ENCODE data around the gene MIGA2. TPM values are rescaled to one million over a fixed set of nuclear protein-coding genes. Genes with fewer than 3 reads are reported as not detected.
"Not testable (repeated sequence)": the region's sequence is repeated elsewhere in the genome, so short reads cannot be mapped to it uniquely, and the experiment has no call there.

MIGA2 gene
- total RNA-seq, 1 experiment from 2014 or later = 10.2 TPM

DNA sequence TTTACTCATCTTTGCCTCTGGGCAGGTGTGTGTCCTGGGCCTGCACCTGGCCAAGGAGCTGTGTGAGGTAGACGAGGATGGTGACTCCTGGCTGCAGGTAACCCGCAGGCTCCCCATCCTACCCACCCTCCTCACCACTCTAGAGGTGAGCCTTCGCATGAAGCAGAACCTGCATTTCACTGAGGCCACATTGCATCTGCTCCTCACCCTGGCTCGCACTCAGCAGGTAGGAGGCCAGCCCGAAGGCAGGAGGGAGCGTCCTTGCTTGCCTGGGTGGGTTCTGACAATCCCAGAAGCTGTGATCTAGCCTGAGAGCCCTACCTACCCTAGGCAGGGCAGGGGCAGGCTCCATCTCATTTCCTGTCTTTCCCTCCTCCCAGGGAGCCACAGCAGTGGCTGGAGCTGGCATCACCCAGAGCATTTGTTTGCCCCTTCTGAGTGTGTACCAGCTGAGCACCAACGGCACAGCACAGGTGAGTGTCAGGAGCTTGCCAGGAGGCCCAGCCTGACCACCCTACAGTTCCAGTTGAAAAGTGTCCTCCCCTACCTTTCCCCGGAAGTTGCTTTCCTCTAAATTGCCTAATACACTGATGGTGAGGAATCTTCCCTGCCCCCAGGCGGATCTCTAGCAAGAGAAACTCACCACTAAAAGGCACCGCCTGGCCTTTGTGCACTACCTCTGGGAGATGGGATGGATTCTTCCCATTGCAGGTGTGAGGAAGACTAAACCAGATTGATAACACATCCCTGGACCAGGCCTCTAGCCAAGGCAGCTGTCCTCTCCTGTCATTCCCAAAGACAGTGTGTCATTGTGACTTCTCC is 34.7 kb upstream of the MIGA2 start:
- Histone ChIP-seq H3K4me2 (ENCODE audit: low read depth, low read length, poor library complexity, severe bottlenecking) (no peak overlapping the region), H3K36me3 (ENCODE audit: insufficient read depth, low read length) (peaks cover 45% of the 10 kb centered on the region)

DNA sequence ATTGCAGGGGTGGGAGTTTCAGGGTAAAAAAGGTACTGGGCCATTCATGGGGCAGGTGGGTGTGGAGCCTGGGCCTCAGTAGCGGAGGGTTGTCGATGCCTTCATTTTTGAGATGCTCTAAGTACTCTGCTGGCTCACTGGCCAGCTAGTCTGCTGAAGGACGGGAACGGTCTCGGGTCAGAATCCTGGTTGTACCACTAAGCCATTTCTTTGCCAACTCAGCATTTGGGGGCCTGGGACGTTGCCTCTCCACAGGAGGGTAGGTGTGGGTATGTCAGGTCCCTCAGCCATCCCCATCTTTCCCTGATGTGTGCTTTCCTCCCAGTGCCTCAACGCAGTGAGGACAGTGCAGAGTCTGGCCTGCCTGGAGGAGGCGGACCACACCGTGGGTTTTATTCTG is 33.4 kb upstream of the MIGA2 start:
- Histone ChIP-seq H3K36me3 (ENCODE audit: insufficient read depth, low read length) (peaks cover 44% of the 10 kb centered on the region), H3K4me3 (ENCODE audit: low read length) (no peak overlapping the region), H4K20me1 (ENCODE audit: insufficient read depth, low read depth, low read length) (peaks cover 5% of the 10 kb centered on the region; the same call in 1 of the 2 replicates), H3K27me3 (ENCODE audit: low read length) (no peaks in the 10 kb centered on the region), H3K9me2 (replicated peaks; ENCODE audit: insufficient read depth, low read length) (no peaks in the 10 kb centered on the region), H3K79me2 (ENCODE audit: low read length) (no peaks in the 10 kb centered on the region), H3K9me3 (ENCODE audit: low read length) (no peaks in the 10 kb centered on the region), H3K9ac (ENCODE audit: low read length) (no peak overlapping the region), H3K27ac (ENCODE audit: low read length) (no peak overlapping the region), H2AFZ (ENCODE audit: low read length) (no peak overlapping the region), H3K4me2 (ENCODE audit: low read depth, low read length, poor library complexity, severe bottlenecking) (no peak overlapping the region), H3K4me1 (ENCODE audit: low read length) (peaks cover 5% of the 10 kb centered on the region; the same call in 1 of the 2 replicates)
- no peak for DNase-seq

More for the DNA sequence above, 34.7 kb upstream of the MIGA2 start:
- Histone ChIP-seq H3K4me1 (ENCODE audit: low read length) (peaks cover 5% of the 10 kb centered on the region; the same call in 1 of the 2 replicates), H3K4me3 (ENCODE audit: low read length) (no peak overlapping the region), H3K27ac (ENCODE audit: low read length) (no peak overlapping the region), H3K79me2 (ENCODE audit: low read length) (no peaks in the 10 kb centered on the region), H4K20me1 (ENCODE audit: insufficient read depth, low read depth, low read length) (no peaks in the 10 kb centered on the region), H3K9me3 (ENCODE audit: low read length) (no peaks in the 10 kb centered on the region), H2AFZ (ENCODE audit: low read length) (no peak overlapping the region), H3K27me3 (ENCODE audit: low read length) (no peaks in the 10 kb centered on the region), H3K9ac (ENCODE audit: low read length) (no peak overlapping the region), H3K9me2 (replicated peaks; ENCODE audit: insufficient read depth, low read length) (no peaks in the 10 kb centered on the region)
- DNase-seq = no peak

DNA sequence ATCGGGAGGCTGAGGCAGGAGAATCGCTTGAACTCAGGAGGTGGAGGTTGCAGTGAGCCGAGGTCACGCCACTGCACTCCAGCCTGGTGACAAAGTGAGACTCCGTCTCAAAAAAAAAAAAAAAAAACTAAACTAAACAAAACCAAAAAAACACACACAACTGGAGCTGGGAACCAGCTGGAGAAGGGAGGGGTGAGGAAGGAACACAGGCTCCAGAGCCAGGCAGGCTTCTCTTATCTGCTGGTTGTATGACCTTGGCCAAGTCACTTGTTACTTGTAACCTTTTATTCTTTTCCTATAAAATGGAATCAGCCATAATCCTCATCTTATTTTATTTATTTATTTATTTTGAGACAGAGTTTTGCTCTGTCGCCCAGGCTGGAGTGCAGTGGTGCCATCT is 32.3 kb upstream of the MIGA2 start:
- not testable (repeated sequence) for H4K20me1 ChIP-seq (ENCODE audit: insufficient read depth, low read depth, low read length); H3K27me3 ChIP-seq (ENCODE audit: low read length); H3K27ac ChIP-seq (ENCODE audit: low read length); H3K9me2 ChIP-seq (replicated peaks; ENCODE audit: insufficient read depth, low read length); H3K9ac ChIP-seq (ENCODE audit: low read length); H3K4me1 ChIP-seq (ENCODE audit: low read length); H3K79me2 ChIP-seq (ENCODE audit: low read length); DNase-seq; H3K9me3 ChIP-seq (ENCODE audit: low read length); H2AFZ ChIP-seq (ENCODE audit: low read length); H3K4me2 ChIP-seq (ENCODE audit: low read depth, low read length, poor library complexity, severe bottlenecking); H3K4me3 ChIP-seq (ENCODE audit: low read length)
- H3K36me3 ChIP-seq (ENCODE audit: insufficient read depth, low read length) = peaks cover 38% of the 10 kb centered on the region

DNA sequence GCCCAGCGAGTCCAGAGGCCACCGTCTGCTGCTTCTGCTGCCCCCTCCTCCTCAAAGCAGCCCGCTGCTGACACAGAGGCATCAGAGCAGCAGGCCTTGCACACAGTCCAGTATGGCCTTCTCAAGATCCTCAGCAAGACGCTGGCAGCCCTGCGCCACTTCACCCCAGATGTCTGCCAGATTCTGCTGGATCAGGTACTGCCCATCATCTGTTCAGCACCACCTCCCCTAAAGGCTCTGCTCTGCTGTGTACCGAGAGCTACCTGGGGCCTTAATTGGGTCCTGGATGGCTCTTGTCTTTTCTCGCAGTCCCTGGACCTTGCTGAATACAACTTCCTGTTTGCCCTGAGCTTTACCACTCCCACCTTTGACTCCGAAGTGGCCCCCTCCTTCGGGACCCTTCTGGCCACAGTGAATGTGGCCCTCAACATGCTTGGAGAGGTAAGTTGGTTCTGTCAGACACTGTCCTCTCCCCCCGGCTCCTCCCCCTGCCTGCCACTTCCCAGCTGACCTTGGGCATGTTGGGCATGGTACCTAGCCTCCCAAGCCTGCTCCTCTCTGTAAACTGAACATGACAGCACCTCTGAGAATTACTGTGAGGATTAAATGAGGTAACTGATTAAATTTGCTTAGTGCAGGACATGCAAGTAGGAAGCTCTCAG is 31.0 kb upstream of the MIGA2 start:
- DNase-seq = no peak
- Histone ChIP-seq H3K4me1 (ENCODE audit: low read length) (peaks cover 5% of the 10 kb centered on the region; the same call in 1 of the 2 replicates), H3K27ac (ENCODE audit: low read length) (no peak overlapping the region), H3K9me2 (replicated peaks; ENCODE audit: insufficient read depth, low read length) (no peaks in the 10 kb centered on the region), H4K20me1 (ENCODE audit: insufficient read depth, low read depth, low read length) (peaks cover 5% of the 10 kb centered on the region; the same call in 1 of the 2 replicates), H3K9ac (ENCODE audit: low read length) (no peak overlapping the region), H3K27me3 (ENCODE audit: low read length) (no peaks in the 10 kb centered on the region), H2AFZ (ENCODE audit: low read length) (no peak overlapping the region), H3K36me3 (ENCODE audit: insufficient read depth, low read length) (peaks cover 38% of the 10 kb centered on the region), H3K79me2 (ENCODE audit: low read length) (no peaks in the 10 kb centered on the region), H3K4me2 (ENCODE audit: low read depth, low read length, poor library complexity, severe bottlenecking) (no peak overlapping the region), H3K9me3 (ENCODE audit: low read length) (no peaks in the 10 kb centered on the region), H3K4me3 (ENCODE audit: low read length) (no peak overlapping the region)

DNA sequence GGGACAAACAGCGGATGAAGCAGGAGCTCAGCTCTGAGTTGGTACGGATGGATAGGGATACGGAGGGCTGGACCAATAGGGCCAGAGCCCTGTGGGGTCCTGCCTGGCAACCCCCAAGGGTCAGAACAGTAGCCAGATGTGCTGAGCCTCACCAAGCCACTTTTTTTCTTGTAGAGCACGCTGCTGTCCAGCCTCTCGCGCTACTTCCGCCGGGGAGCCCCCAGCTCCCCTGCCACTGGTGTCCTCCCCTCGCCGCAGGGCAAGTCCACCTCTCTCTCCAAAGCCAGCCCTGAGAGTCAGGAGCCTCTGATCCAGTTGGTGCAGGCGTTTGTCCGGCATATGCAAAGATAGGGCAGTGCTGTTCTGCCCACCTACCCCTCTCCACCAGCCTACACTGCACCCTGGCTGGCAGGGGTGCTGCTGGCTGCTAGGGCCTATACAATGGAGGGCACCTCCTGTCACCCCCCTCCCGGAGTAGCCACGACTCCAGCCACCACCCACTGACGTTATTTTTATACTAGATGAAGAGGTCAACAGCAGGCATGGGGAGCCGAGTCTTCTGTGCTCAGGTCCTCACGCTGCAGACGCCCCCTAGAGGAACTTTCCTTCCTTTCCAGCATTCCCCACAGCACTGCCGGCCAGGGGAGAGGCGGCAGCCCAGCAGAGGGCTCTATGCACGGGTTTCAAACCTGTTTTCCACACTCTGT is 29.9 kb upstream of the MIGA2 start:
- H3K4me3 ChIP-seq (ENCODE audit: low read length) = no peak overlapping the region
- peak; percentile 90 for DNase-seq

DNA sequence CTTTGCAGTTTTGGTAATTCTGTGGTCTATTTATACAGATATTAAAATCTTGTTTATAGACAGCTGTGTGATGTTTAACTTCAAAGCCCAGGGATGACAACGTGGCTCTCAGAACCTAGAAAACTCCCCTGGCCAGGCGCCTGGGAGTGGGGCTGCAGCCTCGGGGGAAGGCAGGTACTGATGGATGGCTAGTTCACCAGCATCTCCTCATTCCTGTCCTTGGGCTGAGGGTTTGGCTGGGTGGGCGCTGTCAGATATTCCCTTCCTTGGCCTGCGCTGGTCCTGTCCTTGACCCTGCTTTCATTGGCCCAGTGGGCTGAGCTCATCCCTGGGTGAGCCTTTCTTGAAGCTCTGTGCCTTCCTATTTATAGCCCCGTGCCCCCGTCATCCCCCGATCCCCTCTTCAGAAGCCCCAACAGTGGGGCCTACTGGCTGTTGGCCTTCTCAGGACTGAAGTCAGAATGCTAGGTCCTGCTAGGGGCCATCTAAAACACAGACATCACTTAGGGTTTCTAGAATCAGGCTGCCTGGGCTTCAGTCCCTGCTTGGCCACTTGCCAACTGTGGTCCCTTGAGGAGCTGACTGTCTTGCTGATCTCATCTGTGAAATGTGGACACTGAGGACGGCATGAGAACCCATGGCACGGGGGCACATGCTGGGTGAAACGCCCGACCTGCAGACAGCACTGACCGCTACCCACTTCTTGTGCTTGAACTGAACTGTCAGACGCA is 29.2 kb upstream of the MIGA2 start:
- no peaks in the 10 kb centered on the region for H3K27me3 ChIP-seq (ENCODE audit: low read length)
- H3K9ac ChIP-seq (ENCODE audit: low read length) = no peak overlapping the region
- H3K27ac ChIP-seq (ENCODE audit: low read length) = no peak overlapping the region
- no peaks in the 10 kb centered on the region for H3K9me2 ChIP-seq (replicated peaks; ENCODE audit: insufficient read depth, low read length)
- H3K4me3 ChIP-seq (ENCODE audit: low read length) = no peak overlapping the region
- no peak overlapping the region for H2AFZ ChIP-seq (ENCODE audit: low read length)
- peaks cover 5% of the 10 kb centered on the region; the same call in 1 of the 2 replicates for H4K20me1 ChIP-seq (ENCODE audit: insufficient read depth, low read depth, low read length)
- DNase-seq = peak; percentile 61
- peaks cover 5% of the 10 kb centered on the region; the same call in 1 of the 2 replicates for H3K4me1 ChIP-seq (ENCODE audit: low read length)
- H3K9me3 ChIP-seq (ENCODE audit: low read length) = no peaks in the 10 kb centered on the region
- H3K4me2 ChIP-seq (ENCODE audit: low read depth, low read length, poor library complexity, severe bottlenecking) = no peak overlapping the region
- H3K79me2 ChIP-seq (ENCODE audit: low read length) = no peaks in the 10 kb centered on the region
- H3K36me3 ChIP-seq (ENCODE audit: insufficient read depth, low read length) = peaks cover 32% of the 10 kb centered on the region

More for the DNA sequence above, 29.9 kb upstream of the MIGA2 start:
- H3K79me2 ChIP-seq (ENCODE audit: low read length) = no peaks in the 10 kb centered on the region
- no peaks in the 10 kb centered on the region for H3K27me3 ChIP-seq (ENCODE audit: low read length)
- H3K9me3 ChIP-seq (ENCODE audit: low read length) = no peaks in the 10 kb centered on the region
- peaks cover 5% of the 10 kb centered on the region; the same call in 1 of the 2 replicates for H3K4me1 ChIP-seq (ENCODE audit: low read length)
- H3K4me2 ChIP-seq (ENCODE audit: low read depth, low read length, poor library complexity, severe bottlenecking) = no peak overlapping the region
- no peak overlapping the region for H2AFZ ChIP-seq (ENCODE audit: low read length)
- peaks cover 38% of the 10 kb centered on the region for H3K36me3 ChIP-seq (ENCODE audit: insufficient read depth, low read length)
- H3K9ac ChIP-seq (ENCODE audit: low read length) = no peak overlapping the region
- no peaks in the 10 kb centered on the region for H3K9me2 ChIP-seq (replicated peaks; ENCODE audit: insufficient read depth, low read length)
- no peak overlapping the region for H3K27ac ChIP-seq (ENCODE audit: low read length)
- peaks cover 5% of the 10 kb centered on the region; the same call in 1 of the 2 replicates for H4K20me1 ChIP-seq (ENCODE audit: insufficient read depth, low read depth, low read length)

DNA sequence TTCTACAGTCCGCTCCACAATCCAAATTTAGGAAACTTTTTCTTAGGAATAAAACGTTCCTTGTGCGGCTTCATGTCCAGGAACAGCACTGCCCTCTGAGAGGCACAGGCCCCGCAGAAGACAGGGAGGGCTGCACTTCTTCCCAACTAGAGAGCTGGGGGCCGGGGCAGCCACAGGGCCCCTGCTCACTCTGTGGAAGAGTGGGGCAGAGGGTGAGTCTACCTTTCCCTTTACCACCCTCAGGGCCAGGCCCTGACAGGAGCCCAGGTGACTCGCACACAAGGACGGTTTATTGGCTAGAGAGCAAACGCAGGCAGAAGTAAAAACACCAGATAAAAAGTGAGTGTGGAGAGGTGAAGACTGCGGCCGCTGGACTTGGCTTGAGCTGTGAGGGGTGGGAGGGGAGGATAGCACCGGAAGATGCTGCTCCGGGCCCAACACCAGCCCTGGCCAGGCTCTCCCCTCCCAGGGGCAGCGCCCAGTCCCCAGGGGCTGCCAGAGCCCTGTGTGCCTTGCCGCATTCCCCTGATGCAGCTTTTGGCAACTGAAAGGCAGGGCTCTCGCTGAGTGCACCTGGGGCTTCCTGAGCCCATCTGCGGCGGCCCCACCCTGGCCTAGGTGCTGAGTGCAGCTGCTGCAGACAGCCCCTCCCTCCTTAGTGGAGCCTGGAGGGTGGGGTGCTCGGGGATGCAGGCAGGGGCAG is 28.5 kb upstream of the MIGA2 start:
- H3K36me3 ChIP-seq (ENCODE audit: insufficient read depth, low read length) = peaks cover 26% of the 10 kb centered on the region

More for the DNA sequence above, 28.5 kb upstream of the MIGA2 start:
- Histone ChIP-seq H3K27me3 (ENCODE audit: low read length) (no peaks in the 10 kb centered on the region), H3K4me2 (ENCODE audit: low read depth, low read length, poor library complexity, severe bottlenecking) (no peak overlapping the region), H3K4me1 (ENCODE audit: low read length) (peaks cover 5% of the 10 kb centered on the region; the same call in 1 of the 2 replicates), H4K20me1 (ENCODE audit: insufficient read depth, low read depth, low read length) (peaks cover 5% of the 10 kb centered on the region; the same call in 1 of the 2 replicates), H3K79me2 (ENCODE audit: low read length) (no peaks in the 10 kb centered on the region), H3K9ac (ENCODE audit: low read length) (no peak overlapping the region), H3K27ac (ENCODE audit: low read length) (no peak overlapping the region), H3K9me2 (replicated peaks; ENCODE audit: insufficient read depth, low read length) (no peaks in the 10 kb centered on the region), H3K4me3 (ENCODE audit: low read length) (no peak overlapping the region), H3K9me3 (ENCODE audit: low read length) (no peaks in the 10 kb centered on the region), H2AFZ (ENCODE audit: low read length) (no peak overlapping the region)
- no peak for DNase-seq

Measured in Karpas-422 (cell line).